Measurements from ENCODE around the gene SRR.

Gene SRR

DNA sequence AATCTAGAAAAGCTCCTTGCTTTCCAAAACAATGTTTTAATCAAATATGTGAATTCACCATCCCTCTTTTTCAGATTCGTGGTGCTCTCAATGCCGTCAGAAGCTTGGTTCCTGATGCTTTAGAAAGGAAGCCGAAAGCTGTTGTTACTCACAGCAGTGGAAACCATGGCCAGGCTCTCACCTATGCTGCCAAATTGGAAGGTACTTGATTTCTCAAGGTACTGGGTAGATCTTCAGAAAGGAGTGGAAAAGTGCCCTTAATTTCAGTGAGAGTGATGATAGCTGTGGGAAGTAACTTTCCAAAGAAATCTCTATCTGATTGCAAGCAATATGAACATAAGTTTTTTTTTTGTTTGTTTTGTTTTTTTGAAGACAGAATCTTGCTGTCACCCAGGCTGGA, 14.0 kb downstream of the SRR start:
- no peak for ATAC-seq
- Mint-ChIP-seq H3K27ac (no peak overlapping the region), H3K4me1 (peaks cover 8% of the 10 kb centered on the region), H3K4me3 (no peak overlapping the region), H3K9me3 (no peaks in the 10 kb centered on the region), H3K27me3 (no peaks in the 10 kb centered on the region), H3K36me3 (peaks cover 24% of the 10 kb centered on the region)

GRCh38 chr17:2319051-2319450, 15.3 kb downstream of the SRR start:
- H3K27me3 Mint-ChIP-seq = no peaks in the 10 kb centered on the region
- peaks cover 8% of the 10 kb centered on the region for H3K4me1 Mint-ChIP-seq
- peaks cover 37% of the 10 kb centered on the region for H3K36me3 Mint-ChIP-seq
- ATAC-seq = no peak
- no peaks in the 10 kb centered on the region for H3K9me3 Mint-ChIP-seq
- H3K4me3 Mint-ChIP-seq = no peak overlapping the region
- no peak overlapping the region for H3K27ac Mint-ChIP-seq

- Mint-ChIP-seq H3K36me3 (peaks cover 54% of the 10 kb centered on the region), H3K27me3 (no peaks in the 10 kb centered on the region), H3K4me3 (no peak overlapping the region), H3K27ac (no peak overlapping the region), H3K9me3 (no peaks in the 10 kb centered on the region), H3K4me1 (peaks cover 8% of the 10 kb centered on the region)
- no peak for ATAC-seq
These were observed 17.6 kb downstream of the SRR start for GRCh38 chr17:2321399-2321798.

- peaks cover 55% of the 10 kb centered on the region for H3K36me3 Mint-ChIP-seq
- no peaks in the 10 kb centered on the region for H3K9me3 Mint-ChIP-seq
- peaks cover 7% of the 10 kb centered on the region for H3K4me1 Mint-ChIP-seq
- H3K27me3 Mint-ChIP-seq = no peaks in the 10 kb centered on the region
- H3K27ac Mint-ChIP-seq = no peak overlapping the region
- ATAC-seq = no peak
- no peak overlapping the region for H3K4me3 Mint-ChIP-seq
These were observed 20.0 kb downstream of the SRR start for GRCh38 chr17:2323629-2324314.

DNA sequence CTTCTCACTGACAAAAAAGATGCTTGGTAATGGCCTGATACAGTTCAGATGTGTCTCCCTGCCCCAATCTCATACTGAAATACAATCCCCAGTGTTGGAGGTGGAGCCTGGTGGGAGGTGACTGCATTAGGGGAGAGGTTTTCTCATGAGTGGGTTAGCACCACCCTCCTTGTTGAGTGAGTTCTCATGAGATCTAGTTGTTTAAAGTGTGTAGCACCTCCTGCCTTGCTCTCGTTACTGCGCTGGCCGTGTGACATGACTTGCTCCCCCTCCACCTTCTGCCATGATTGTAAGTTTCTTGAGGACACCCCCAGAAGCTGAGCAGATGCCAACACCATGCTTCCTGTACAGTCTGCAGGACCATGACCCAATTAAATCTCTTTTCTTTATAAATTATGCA, 27.6 kb downstream of the SRR start:
- no peak overlapping the region for H3K4me3 Mint-ChIP-seq
- no peaks in the 10 kb centered on the region for H3K9me3 Mint-ChIP-seq
- peaks cover 28% of the 10 kb centered on the region for H3K36me3 Mint-ChIP-seq
- H3K4me1 Mint-ChIP-seq = peaks cover 28% of the 10 kb centered on the region
- no peaks in the 10 kb centered on the region for H3K27me3 Mint-ChIP-seq
- no peak for ATAC-seq
- H3K27ac Mint-ChIP-seq = no peak overlapping the region

- Mint-ChIP-seq H3K36me3 (peaks cover 9% of the 10 kb centered on the region), H3K27me3 (no peaks in the 10 kb centered on the region), H3K4me3 (peak overlapping the region; percentile 98), H3K27ac (peak overlapping the region; percentile 93), H3K9me3 (no peaks in the 10 kb centered on the region), H3K4me1 (peaks cover 34% of the 10 kb centered on the region)
- no peak for ATAC-seq
These were observed 32.0 kb downstream of the SRR start for GRCh38 chr17:2335726-2336214.

DNA sequence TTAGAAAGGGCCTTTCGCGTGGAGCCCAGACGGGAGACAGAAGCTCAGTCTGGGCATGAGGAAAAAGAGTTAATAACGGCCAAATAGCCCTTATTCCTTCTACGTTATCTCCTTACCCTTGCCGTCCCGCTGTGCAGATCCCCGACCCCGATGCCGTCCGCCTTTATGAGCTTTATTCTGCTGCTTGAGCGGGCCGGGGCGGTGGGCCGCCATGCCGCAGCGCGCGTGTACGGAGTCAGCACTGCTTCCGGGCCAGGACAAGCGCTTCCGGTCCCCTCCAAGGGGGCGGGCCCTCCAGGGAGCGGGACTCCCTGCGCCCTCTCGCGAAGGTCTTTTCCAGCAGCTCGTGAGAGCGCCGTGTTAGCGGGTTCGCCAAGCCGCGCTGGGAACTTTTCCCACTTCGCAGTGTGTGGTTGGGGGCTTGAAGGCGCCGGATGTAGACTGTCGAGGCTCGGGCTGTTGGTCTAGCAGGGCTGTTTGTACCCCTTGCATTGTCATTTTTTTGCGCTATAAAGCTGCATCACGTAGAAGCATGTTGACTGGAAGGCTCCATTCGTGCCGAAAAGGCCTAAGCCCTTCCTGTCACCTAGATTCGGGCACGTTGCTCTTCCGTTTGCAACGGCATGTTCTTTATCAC, 32.6 kb downstream of the SRR start, which contains the start of gene TSR1:
TSS of gene TSR1 (minus strand) at position 243 of the 637 bp plus-strand sequence. CDS start at position 213, 30 bp downstream.
- Mint-ChIP-seq H3K36me3 (peaks cover 9% of the 10 kb centered on the region), H3K27me3 (no peaks in the 10 kb centered on the region), H3K4me1 (peaks cover 34% of the 10 kb centered on the region), H3K9me3 (no peaks in the 10 kb centered on the region), H3K27ac (peak within 1 kb of the TSS; percentile 93), H3K4me3 (peak within 1 kb of the TSS; percentile 98)
- ATAC-seq = peak; percentile 95

DNA sequence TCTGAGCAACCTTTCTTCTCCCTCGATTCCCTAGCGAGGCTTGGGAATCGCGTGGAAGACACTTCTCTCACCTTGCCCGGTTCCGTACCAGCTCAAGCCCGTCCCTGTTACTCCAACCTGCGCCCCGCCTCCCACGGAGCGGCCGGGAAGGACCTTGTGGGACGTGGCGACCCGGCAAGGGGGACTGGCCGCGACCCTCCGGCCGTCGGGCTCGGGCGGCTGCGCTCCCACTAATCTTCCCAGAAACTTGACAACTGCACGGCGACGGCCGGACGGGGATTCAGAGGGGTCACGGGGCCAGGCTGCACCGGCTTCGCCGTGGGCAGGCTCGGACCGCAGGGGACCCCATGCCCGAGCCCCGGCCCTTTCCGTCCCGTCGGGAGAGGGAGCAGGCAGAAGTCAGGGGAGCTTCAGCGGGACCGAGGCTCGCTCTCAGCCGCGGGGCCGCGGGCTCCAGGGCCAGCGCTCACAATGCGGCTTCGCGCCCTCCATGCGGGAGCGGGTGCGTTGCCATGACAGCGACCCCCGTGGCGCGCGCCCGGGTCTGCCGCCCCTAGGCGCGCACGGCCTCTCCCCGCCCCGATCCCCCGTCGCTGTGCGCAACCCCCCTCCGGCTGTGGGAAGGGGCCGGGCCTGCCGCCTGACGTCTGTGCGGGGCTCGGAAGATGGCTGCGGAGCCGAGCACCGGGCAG, 33.2 kb downstream of the SRR start, which contains the start of gene SGSM2:
TSS of gene SGSM2 (plus strand) at position 650 of the 692 bp plus-strand sequence. CDS start 188 bp downstream, outside the sequence.
- peak; percentile 82 for ATAC-seq

GRCh38 chr17:2337544-2338314, 34.0 kb downstream of the SRR start:
- peak overlapping the region; percentile 93 for H3K27ac Mint-ChIP-seq
- no peaks in the 10 kb centered on the region for H3K27me3 Mint-ChIP-seq
- H3K4me1 Mint-ChIP-seq = peaks cover 34% of the 10 kb centered on the region
- no peaks in the 10 kb centered on the region for H3K9me3 Mint-ChIP-seq
- ATAC-seq = peak; percentile 61
- H3K4me3 Mint-ChIP-seq = peak overlapping the region; percentile 98
- H3K36me3 Mint-ChIP-seq = peaks cover 9% of the 10 kb centered on the region

More for the DNA sequence above, 33.2 kb downstream of the SRR start, which contains the start of gene SGSM2:
- Mint-ChIP-seq H3K36me3 (peaks cover 9% of the 10 kb centered on the region), H3K27me3 (no peaks in the 10 kb centered on the region), H3K4me1 (peaks cover 34% of the 10 kb centered on the region), H3K9me3 (no peaks in the 10 kb centered on the region), H3K27ac (peak within 1 kb of the TSS; percentile 93), H3K4me3 (peak within 1 kb of the TSS; percentile 98)

DNA sequence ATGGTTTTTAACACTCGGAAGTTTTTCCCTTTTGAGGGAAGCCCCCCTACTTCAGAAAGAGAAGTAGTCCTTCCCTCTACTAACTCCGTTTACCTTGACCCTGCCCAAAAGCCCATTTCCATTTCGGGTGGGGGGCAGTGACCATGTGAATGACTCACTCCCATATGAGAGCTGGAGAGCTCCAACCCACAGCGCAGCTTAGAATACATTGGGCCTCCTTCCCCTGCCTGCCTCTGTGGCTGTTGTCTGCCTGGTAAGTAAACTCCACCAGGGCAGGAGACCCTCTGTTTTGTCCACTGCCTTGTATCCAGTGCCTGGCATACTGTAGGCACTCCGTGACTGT, 34.5 kb downstream of the SRR start:
- peak overlapping the region; percentile 74 for H3K4me3 Mint-ChIP-seq
- peaks cover 9% of the 10 kb centered on the region for H3K36me3 Mint-ChIP-seq
- H3K27me3 Mint-ChIP-seq = no peaks in the 10 kb centered on the region
- H3K4me1 Mint-ChIP-seq = peaks cover 34% of the 10 kb centered on the region
- no peak for ATAC-seq
- no peaks in the 10 kb centered on the region for H3K9me3 Mint-ChIP-seq
- no peak overlapping the region for H3K27ac Mint-ChIP-seq

GRCh38 chr17:2343421-2343820, 39.7 kb downstream of the SRR start:
- Mint-ChIP-seq H3K9me3 (no peaks in the 10 kb centered on the region), H3K27ac (no peak overlapping the region), H3K4me3 (no peak overlapping the region), H3K4me1 (peaks cover 7% of the 10 kb centered on the region), H3K36me3 (peaks cover 13% of the 10 kb centered on the region), H3K27me3 (no peaks in the 10 kb centered on the region)
- no peak for ATAC-seq

DNA sequence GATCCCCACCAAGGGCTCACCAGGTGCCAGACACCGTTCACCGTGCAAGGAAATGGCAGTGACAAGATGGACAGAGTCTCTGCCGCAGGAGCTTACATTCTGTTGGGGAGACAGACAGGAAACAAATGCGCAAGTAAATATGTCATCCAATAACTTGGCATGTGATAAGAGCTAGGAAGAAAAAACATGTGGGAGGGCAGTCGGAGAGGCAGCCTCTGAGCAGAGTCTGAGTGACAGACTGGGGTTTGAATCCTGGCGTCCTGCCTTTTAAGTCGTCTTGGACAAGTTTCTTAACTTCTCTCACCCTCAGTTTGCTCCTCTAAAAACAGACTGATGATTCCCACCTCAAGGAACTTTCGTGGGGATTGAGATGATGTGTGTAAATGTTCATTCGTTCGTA, 40.8 kb downstream of the SRR start:
- no peaks in the 10 kb centered on the region for H3K27me3 Mint-ChIP-seq
- no peak overlapping the region for H3K27ac Mint-ChIP-seq
- ATAC-seq = no peak
- no peaks in the 10 kb centered on the region for H3K9me3 Mint-ChIP-seq
- no peak overlapping the region for H3K4me3 Mint-ChIP-seq
- no peaks in the 10 kb centered on the region for H3K4me1 Mint-ChIP-seq
- peaks cover 13% of the 10 kb centered on the region for H3K36me3 Mint-ChIP-seq

GRCh38 chr17:2346475-2346874, 42.7 kb downstream of the SRR start:
- ATAC-seq = no peak
- Mint-ChIP-seq H3K27me3 (no peaks in the 10 kb centered on the region), H3K4me3 (no peak overlapping the region), H3K36me3 (peaks cover 13% of the 10 kb centered on the region), H3K4me1 (no peaks in the 10 kb centered on the region), H3K27ac (no peak overlapping the region), H3K9me3 (no peaks in the 10 kb centered on the region)

- ATAC-seq = no peak
- no peaks in the 10 kb centered on the region for H3K9me3 Mint-ChIP-seq
- no peak overlapping the region for H3K4me3 Mint-ChIP-seq
- H3K27me3 Mint-ChIP-seq = no peaks in the 10 kb centered on the region
- H3K27ac Mint-ChIP-seq = no peak overlapping the region
- H3K4me1 Mint-ChIP-seq = no peaks in the 10 kb centered on the region
- peaks cover 13% of the 10 kb centered on the region for H3K36me3 Mint-ChIP-seq
These were observed 44.3 kb downstream of the SRR start for GRCh38 chr17:2347805-2348685.
